Measurements from ENCODE around the gene OLFM3.

The OLFM3 gene

GRCh38 chr1:101943237-101943636, 53.5 kb downstream of the OLFM3 start:
- DNase-seq, result no peak

GRCh38 chr1:101942516-101943193, 54.1 kb downstream of the OLFM3 start:
- DNase-seq, result no peak

- no peak for DNase-seq
Measured at GRCh38 chr1:101938681-101939080, 58.0 kb downstream of the OLFM3 start.

- no peak for DNase-seq
Measured at GRCh38 chr1:101929343-101929742, 67.4 kb downstream of the OLFM3 start.

GRCh38 chr1:101928829-101929228, 67.9 kb downstream of the OLFM3 start:
- no peak for DNase-seq

- DNase-seq, result no peak
Measured at GRCh38 chr1:101924700-101925099, 72.0 kb downstream of the OLFM3 start.

- DNase-seq, result no peak
Measured at GRCh38 chr1:101920577-101920976, 76.1 kb downstream of the OLFM3 start.

- DNase-seq, result no peak
Measured at GRCh38 chr1:101918277-101918676, 78.4 kb downstream of the OLFM3 start.

GRCh38 chr1:101915597-101915996, 81.1 kb downstream of the OLFM3 start:
- DNase-seq, result no peak

- DNase-seq, result no peak
Measured at GRCh38 chr1:101914473-101915242, 82.1 kb downstream of the OLFM3 start.

GRCh38 chr1:101911894-101912293, 84.8 kb downstream of the OLFM3 start:
- no peak for DNase-seq

- no peak for DNase-seq
Measured at GRCh38 chr1:101908980-101909379, 87.7 kb downstream of the OLFM3 start.

- no peak for DNase-seq
Measured at GRCh38 chr1:101907264-101907663, 89.5 kb downstream of the OLFM3 start.

GRCh38 chr1:101905283-101905835, 91.4 kb downstream of the OLFM3 start:
- DNase-seq, result no peak

- no peak for DNase-seq
Measured at GRCh38 chr1:101902199-101902598, 94.5 kb downstream of the OLFM3 start.

- no peak for DNase-seq
Measured at GRCh38 chr1:101898137-101898536, 98.6 kb downstream of the OLFM3 start.

GRCh38 chr1:101884621-101885020, 112.1 kb downstream of the OLFM3 start:
- no peak for DNase-seq

GRCh38 chr1:101875891-101876290, 120.8 kb downstream of the OLFM3 start:
- no peak for DNase-seq

GRCh38 chr1:101873672-101874071, 123.1 kb downstream of the OLFM3 start:
- DNase-seq, result no peak

GRCh38 chr1:101859941-101860340, 136.8 kb downstream of the OLFM3 start:
- no peak for DNase-seq

GRCh38 chr1:101854271-101854670, 142.5 kb downstream of the OLFM3 start:
- DNase-seq, result no peak

- DNase-seq, result no peak
Measured at GRCh38 chr1:101852936-101853335, 143.8 kb downstream of the OLFM3 start.

GRCh38 chr1:101849356-101849755, 147.4 kb downstream of the OLFM3 start:
- no peak for DNase-seq

GRCh38 chr1:101847626-101848025, 149.1 kb downstream of the OLFM3 start:
- no peak for DNase-seq

Measured in fibroblast of skin of right biceps (primary cell).